Neural progenitor cell (in vitro differentiated cells): ENCODE measurements around the gene HS3ST3A1. TPM values are rescaled to one million over a fixed set of nuclear protein-coding genes. Genes with fewer than 3 reads are reported as not detected.

ENCODE experiments used
- DNase-seq: peaks from one replicate; pipeline ENCODE4 v3.0.0-alpha.2; 2016; ENCODE audit warnings: low spot score
- H2AFZ ChIP-seq: fragments of 200-600 bp; sonication (generic); replicated peaks from 2 replicates; pipeline ENCODE4 v1.6.1; 2016; ENCODE audit warnings: antibody characterized with exemption
- H3F3A ChIP-seq: fragments of 200-600 bp; sonication (generic); 2 replicates; pipeline ENCODE4 v1.6.1; 2016; ENCODE audit warnings: antibody characterized with exemption, low read depth
- H3K27ac ChIP-seq: fragments of 200-600 bp; sonication (generic); 2 replicates; pipeline ENCODE4 v1.5.1; 2016; ENCODE audit warnings: mild to moderate bottlenecking
- H3K27me3 ChIP-seq: fragments of 200-600 bp; sonication (generic); 2 replicates; pipeline ENCODE4 v1.6.1; 2016; ENCODE audit warnings: mild to moderate bottlenecking, moderate library complexity
- H3K36me3 ChIP-seq: fragments of 200-600 bp; sonication (generic); 2 replicates; pipeline ENCODE4 v1.5.1; 2016
- H3K4me1 ChIP-seq: fragments of 200-600 bp; sonication (generic); 2 replicates; pipeline ENCODE4 v1.6.1; 2016; ENCODE audit warnings: mixed run types
- H3K4me2 ChIP-seq: fragments of 200-600 bp; sonication (generic); 2 replicates; pipeline ENCODE4 v1.6.1; 2016
- H3K4me3 ChIP-seq: fragments of 200-600 bp; sonication (generic); 2 replicates; pipeline ENCODE4 v1.5.1; 2016
- H3K79me2 ChIP-seq: fragments of 200-600 bp; sonication (generic); 2 replicates; pipeline ENCODE4 v1.6.1; 2016; ENCODE audit warnings: low read depth
- H3K9ac ChIP-seq: fragments of 200-600 bp; sonication (generic); 2 replicates; pipeline ENCODE4 v1.6.1; 2016
- H3K9me3 ChIP-seq: fragments of 200-600 bp; sonication (generic); 2 replicates; pipeline ENCODE4 v1.5.1; 2016; ENCODE audit warnings: low read depth
- H4K20me1 ChIP-seq: fragments of 200-600 bp; sonication (generic); 2 replicates; pipeline ENCODE4 v1.6.1; 2016; ENCODE audit warnings: low read depth
- H3K27ac Mint-ChIP-seq: 3 replicates; pipeline ENCODE4 v1.8.0; 2021; ENCODE audit warnings: mixed read lengths
- H3K27me3 Mint-ChIP-seq: 2 replicates; pipeline ENCODE4 v1.8.0; 2022; ENCODE audit warnings: low read depth, mild to moderate bottlenecking, inconsistent platforms, moderate library complexity, mixed read lengths; ENCODE audit not compliant: insufficient read depth
- H3K36me3 Mint-ChIP-seq: 3 replicates; pipeline ENCODE4 v1.8.0; 2021; ENCODE audit warnings: mixed read lengths
- H3K4me1 Mint-ChIP-seq: 3 replicates; pipeline ENCODE4 v1.8.0; 2021; ENCODE audit warnings: mixed read lengths
- H3K4me3 Mint-ChIP-seq: 3 replicates; pipeline ENCODE4 v1.8.0; 2021; ENCODE audit warnings: mild to moderate bottlenecking, moderate library complexity, mixed read lengths
- H3K9me3 Mint-ChIP-seq: 3 replicates; pipeline ENCODE4 v1.8.0; 2020; ENCODE audit warnings: mixed read lengths
- EZH2 ChIP-seq: fragments of 200-600 bp; sonication (generic); IDR thresholded peaks from 2 replicates; pipeline ENCODE4 v1.6.1; 2017; ENCODE audit warnings: antibody characterized with exemption, mild to moderate bottlenecking, moderate library complexity
- EZH2phosphoT487 ChIP-seq: fragments of 200-600 bp; sonication (generic); IDR thresholded peaks from 2 replicates; pipeline ENCODE4 v1.6.1; 2017; ENCODE audit warnings: antibody characterized with exemption
- total RNA-seq: library from RNA; depleted of rRNA; stranded (reverse); fragments of >200 nt; gene quantifications from 2 replicates; pipeline ENCODE4 v1.2.3, GENCODE V29; 2015; ENCODE audit warnings: low replicate concordance
- TF ChIP-seq, protein P1 (sequence below): fragments of 200-600 bp; sonication (generic); IDR thresholded peaks from 2 replicates; pipeline ENCODE4 v1.5.1; 2017; ENCODE audit warnings: antibody characterized with exemption, mild to moderate bottlenecking

The HS3ST3A1 gene
- total RNA-seq, 1 donor from 2014 or later, result 3.0 TPM

DNA sequence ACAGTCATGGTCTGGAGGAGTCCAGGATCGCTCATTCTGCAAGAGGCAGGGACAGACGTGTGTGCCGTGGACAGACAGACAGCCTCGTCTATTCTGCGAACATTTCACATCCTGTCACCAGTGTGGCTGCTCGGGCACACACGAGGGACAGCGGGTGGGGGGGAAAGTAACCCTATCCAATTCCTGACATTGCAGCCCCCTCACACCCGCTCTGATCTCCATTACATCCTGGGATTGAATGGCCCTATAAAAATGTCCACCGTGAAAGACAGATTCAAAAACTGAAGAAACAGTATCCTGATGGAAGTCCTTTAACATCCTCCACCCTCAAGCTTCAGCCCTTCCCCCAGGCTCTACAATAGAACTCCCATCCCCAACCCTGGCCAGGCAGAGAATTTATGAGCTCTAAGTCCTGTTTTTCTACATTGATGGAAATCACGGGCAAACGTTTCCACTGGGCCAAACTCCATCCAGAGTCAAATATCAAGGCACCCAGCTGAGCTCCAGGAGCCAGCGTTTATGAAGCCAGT is 39.4 kb downstream of the HS3ST3A1 start:
- no peaks in the 10 kb centered on the region for H3K36me3 ChIP-seq
- peaks cover 4% of the 10 kb centered on the region for H3K4me1 Mint-ChIP-seq
- no peaks in the 10 kb centered on the region for H4K20me1 ChIP-seq
- TF ChIP-seq EZH2phosphoT487, result no peak
- no peak for TF ChIP-seq EZH2
- TF ChIP-seq, protein P1, sequence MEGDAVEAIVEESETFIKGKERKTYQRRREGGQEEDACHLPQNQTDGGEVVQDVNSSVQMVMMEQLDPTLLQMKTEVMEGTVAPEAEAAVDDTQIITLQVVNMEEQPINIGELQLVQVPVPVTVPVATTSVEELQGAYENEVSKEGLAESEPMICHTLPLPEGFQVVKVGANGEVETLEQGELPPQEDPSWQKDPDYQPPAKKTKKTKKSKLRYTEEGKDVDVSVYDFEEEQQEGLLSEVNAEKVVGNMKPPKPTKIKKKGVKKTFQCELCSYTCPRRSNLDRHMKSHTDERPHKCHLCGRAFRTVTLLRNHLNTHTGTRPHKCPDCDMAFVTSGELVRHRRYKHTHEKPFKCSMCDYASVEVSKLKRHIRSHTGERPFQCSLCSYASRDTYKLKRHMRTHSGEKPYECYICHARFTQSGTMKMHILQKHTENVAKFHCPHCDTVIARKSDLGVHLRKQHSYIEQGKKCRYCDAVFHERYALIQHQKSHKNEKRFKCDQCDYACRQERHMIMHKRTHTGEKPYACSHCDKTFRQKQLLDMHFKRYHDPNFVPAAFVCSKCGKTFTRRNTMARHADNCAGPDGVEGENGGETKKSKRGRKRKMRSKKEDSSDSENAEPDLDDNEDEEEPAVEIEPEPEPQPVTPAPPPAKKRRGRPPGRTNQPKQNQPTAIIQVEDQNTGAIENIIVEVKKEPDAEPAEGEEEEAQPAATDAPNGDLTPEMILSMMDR, result no peak
- no peak for DNase-seq
- H3K9me3 ChIP-seq, result no peaks in the 10 kb centered on the region
- H3K9ac ChIP-seq, result no peak overlapping the region
- no peaks in the 10 kb centered on the region for H3K79me2 ChIP-seq
- H3F3A ChIP-seq, result no peaks in the 10 kb centered on the region
- H3K4me3 ChIP-seq, result no peak overlapping the region
- H3K27ac Mint-ChIP-seq, result no peak overlapping the region
- H2AFZ ChIP-seq, result no peak overlapping the region
- no peaks in the 10 kb centered on the region for H3K4me1 ChIP-seq
- H3K27me3 Mint-ChIP-seq, result no peaks in the 10 kb centered on the region
- no peaks in the 10 kb centered on the region for H3K27me3 ChIP-seq
- H3K9me3 Mint-ChIP-seq, result peaks cover 15% of the 10 kb centered on the region
- no peak overlapping the region for H3K4me2 ChIP-seq
- H3K36me3 Mint-ChIP-seq, result peaks cover 11% of the 10 kb centered on the region
- no peak overlapping the region for H3K27ac ChIP-seq
- no peak overlapping the region for H3K4me3 Mint-ChIP-seq

DNA sequence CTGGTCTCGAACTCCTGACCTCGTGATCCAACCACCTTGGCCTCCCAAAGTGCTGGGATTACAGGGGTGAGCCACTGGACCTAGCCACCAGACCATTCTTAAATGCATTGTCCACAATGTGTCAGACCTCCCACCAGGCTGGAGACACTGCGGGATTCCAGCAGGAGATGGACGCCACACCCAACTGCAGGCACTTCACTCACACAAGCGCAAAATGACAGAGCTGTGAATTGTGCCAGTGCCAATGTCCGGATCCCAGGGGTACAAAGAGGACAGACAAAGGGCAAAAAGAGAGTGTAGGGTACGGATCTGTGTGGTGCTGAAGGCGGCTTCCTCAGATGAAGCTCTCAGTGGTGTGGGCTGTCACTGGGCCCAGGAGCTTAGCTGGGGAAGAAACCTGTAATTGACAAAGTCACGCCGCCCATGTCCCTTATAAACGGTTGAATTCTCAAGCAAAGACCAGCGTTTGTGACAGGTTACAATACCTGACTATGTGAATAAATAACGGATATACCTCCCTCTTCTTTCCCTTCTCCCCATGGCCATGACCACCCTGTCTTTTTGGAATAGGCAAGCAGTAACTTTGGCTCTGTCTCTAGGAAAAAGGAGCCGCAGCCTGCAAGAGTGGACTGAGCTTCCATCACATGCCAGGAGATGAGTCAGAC is 40.0 kb downstream of the HS3ST3A1 start:
- no peaks in the 10 kb centered on the region for H3K9me3 ChIP-seq
- no peak overlapping the region for H2AFZ ChIP-seq
- no peak overlapping the region for H3K4me3 ChIP-seq
- H3K27ac ChIP-seq, result no peak overlapping the region
- no peaks in the 10 kb centered on the region for H3K36me3 ChIP-seq
- no peak overlapping the region for H3K4me3 Mint-ChIP-seq
- peaks cover 2% of the 10 kb centered on the region for H3K27me3 Mint-ChIP-seq
- TF ChIP-seq, protein P1, result no peak
- TF ChIP-seq EZH2 (no peak), EZH2phosphoT487 (no peak)
- peaks cover 10% of the 10 kb centered on the region for H3K36me3 Mint-ChIP-seq
- H3K4me1 Mint-ChIP-seq, result peaks cover 4% of the 10 kb centered on the region
- H3K79me2 ChIP-seq, result no peaks in the 10 kb centered on the region
- H3K9ac ChIP-seq, result no peak overlapping the region
- no peaks in the 10 kb centered on the region for H3K27me3 ChIP-seq
- H3K4me1 ChIP-seq, result no peaks in the 10 kb centered on the region
- H3F3A ChIP-seq, result no peaks in the 10 kb centered on the region
- H3K9me3 Mint-ChIP-seq, result peaks cover 10% of the 10 kb centered on the region
- DNase-seq, result no peak
- no peak overlapping the region for H3K4me2 ChIP-seq
- H4K20me1 ChIP-seq, result no peaks in the 10 kb centered on the region
- H3K27ac Mint-ChIP-seq, result no peak overlapping the region

DNA sequence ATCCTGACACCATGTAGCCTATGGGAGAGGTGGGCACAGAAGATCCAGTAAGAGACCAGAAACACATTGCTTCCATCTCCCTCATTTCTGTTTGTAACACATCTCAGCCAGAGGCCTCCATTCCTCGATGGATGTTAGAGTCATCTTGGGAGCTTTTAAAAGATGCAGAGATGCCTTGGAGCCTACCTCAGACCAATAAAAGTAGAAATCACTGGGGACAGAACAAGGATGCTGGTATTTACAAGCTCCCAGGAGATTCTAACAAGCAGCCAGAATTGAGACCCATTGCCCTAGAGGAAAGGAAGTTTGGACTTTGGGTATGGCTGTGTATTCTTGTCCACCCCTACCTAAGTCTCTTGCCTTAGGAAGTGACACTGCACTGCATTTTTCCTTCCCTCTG is 40.8 kb downstream of the HS3ST3A1 start:
- Mint-ChIP-seq H3K27ac (no peak overlapping the region), H3K27me3 (peaks cover 3% of the 10 kb centered on the region), H3K4me1 (peaks cover 4% of the 10 kb centered on the region), H3K36me3 (peaks cover 3% of the 10 kb centered on the region), H3K9me3 (peaks cover 2% of the 10 kb centered on the region), H3K4me3 (no peak overlapping the region)
- H3K27me3 ChIP-seq, result no peaks in the 10 kb centered on the region
- no peaks in the 10 kb centered on the region for H3K79me2 ChIP-seq
- DNase-seq, result no peak
- no peak overlapping the region for H3K4me3 ChIP-seq
- no peaks in the 10 kb centered on the region for H3F3A ChIP-seq
- TF ChIP-seq EZH2, result no peak
- TF ChIP-seq EZH2phosphoT487, result no peak
- TF ChIP-seq, protein P1, result no peak
- H3K4me1 ChIP-seq, result no peaks in the 10 kb centered on the region
- no peaks in the 10 kb centered on the region for H3K9me3 ChIP-seq
- H2AFZ ChIP-seq, result no peak overlapping the region
- no peak overlapping the region for H3K9ac ChIP-seq
- H3K36me3 ChIP-seq, result no peaks in the 10 kb centered on the region
- no peaks in the 10 kb centered on the region for H4K20me1 ChIP-seq
- no peak overlapping the region for H3K4me2 ChIP-seq
- no peak overlapping the region for H3K27ac ChIP-seq
